Small intestine (tissue), 7 donors: Measurements from ENCODE around the gene DYNLT2. TPM values are rescaled to one million over a fixed set of nuclear protein-coding genes. Genes with fewer than 3 reads are reported as not detected.
A peak's percentile ranks its signal among the peaks of the same experiment; 100 is the strongest.

Source experiments
- DNase-seq, 2 donors: peaks; one replicate each; pipeline versions ENCODE4 v3.0.0 to v3.0.0-alpha.2; 2013
- FAIRE-seq: peaks from 2 replicates; lab custom pipeline; 2012; peaks lifted over from hg19 to GRCh38; lab: Jason Lieb, UNC
- H3K27ac ChIP-seq, 3 donors: one replicate each; pipeline ENCODE4 v1.5.1; 2013; ENCODE audit warnings: low read length in 2 of 3, mild to moderate bottlenecking in 2 of 3, control low read depth in 1 of 3, inconsistent platforms in 1 of 3, low read depth in 1 of 3, moderate library complexity in 1 of 3
- H3K27me3 ChIP-seq, 3 donors: one replicate each; pipeline ENCODE4 v1.6.1; 2013; ENCODE audit warnings: low read length in 3 of 3, inconsistent platforms in 1 of 3; ENCODE audit not compliant: control insufficient read depth in 3 of 3, insufficient read depth in 3 of 3
- H3K36me3 ChIP-seq, 3 donors: one replicate each; pipeline ENCODE4 v1.6.1; 2013; ENCODE audit warnings: low read length in 3 of 3, inconsistent platforms in 1 of 3, low read depth in 1 of 3, mild to moderate bottlenecking in 1 of 3, moderate library complexity in 1 of 3; ENCODE audit not compliant: control insufficient read depth in 3 of 3, insufficient read depth in 2 of 3
- H3K4me1 ChIP-seq, 3 donors: one replicate each; pipeline ENCODE4 v1.6.1; 2013; ENCODE audit warnings: low read length in 2 of 3, inconsistent platforms in 1 of 3, low read depth in 1 of 3, mild to moderate bottlenecking in 1 of 3, moderate library complexity in 1 of 3; ENCODE audit not compliant: control insufficient read depth in 3 of 3, insufficient read depth in 2 of 3
- H3K4me3 ChIP-seq, 3 donors: one replicate each; pipeline ENCODE4 v1.5.1; 2013; ENCODE audit warnings: low read length in 3 of 3, control low read depth in 1 of 3, inconsistent platforms in 1 of 3, low read depth in 1 of 3, mild to moderate bottlenecking in 1 of 3, moderate library complexity in 1 of 3
- H3K9me3 ChIP-seq, 2 donors: one replicate each; pipeline ENCODE4 v1.6.1; 2013; ENCODE audit warnings: low read depth in 1 of 2, low read length in 1 of 2; ENCODE audit not compliant: control insufficient read depth in 2 of 2, insufficient read depth in 1 of 2
- WGBS, 3 donors: extraction: QIAGEN DNeasy Blood & Tissue Kit; methylation state at CpG; one replicate each; pipeline ENCODE4 v1.1.7; 2013; 5-methylcytosine and 5-hydroxymethylcytosine counted together
- polyA plus RNA-seq, 4 donors: library from polyadenylated mRNA; stranded (reverse) in 3 of 4; unstranded in 1 of 4; fragments of 200-250 nt in 3 of 4; fragments of 120-200 nt in 1 of 4; gene quantifications; one replicate each; pipeline versions ENCODE4 v1.2.1 to v1.2.3, GENCODE V29; 2013
- donor health status: healthy with polysubstance abuse.
- donor health status: control.
- donor health status: control.
- donor health status: Bipolar disorder and iron deficiency.
- donor health status: healthy.

The DYNLT2 gene
- polyA plus RNA-seq, 4 donors: 0.89 to 6.2 (median 1.5) TPM

DNA sequence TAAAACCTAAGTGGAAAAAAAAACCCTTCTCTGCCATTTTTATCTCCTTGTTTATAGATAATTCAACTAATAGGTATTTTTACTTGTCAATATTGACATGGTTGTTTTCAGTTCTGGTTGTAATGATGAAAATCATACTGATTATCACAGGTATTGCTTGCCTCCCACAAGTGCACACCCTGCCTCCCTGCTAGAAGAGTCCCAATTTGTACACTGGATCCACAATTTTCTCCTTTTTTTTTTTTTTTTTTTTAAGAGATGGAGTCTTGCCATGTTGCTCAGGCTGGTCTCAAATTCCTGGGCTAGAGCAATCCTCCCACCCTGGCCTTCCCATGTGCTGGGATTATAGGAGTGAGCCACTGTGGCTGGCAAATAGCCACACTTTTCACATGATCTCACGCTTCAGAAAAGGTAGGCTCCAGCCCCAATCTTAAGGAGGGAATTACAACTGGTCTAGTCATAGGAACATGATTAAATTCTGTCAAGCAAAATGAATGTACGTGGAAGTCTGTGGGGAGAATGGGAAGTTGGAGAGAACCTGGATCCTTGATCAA, 12.3 kb downstream of the DYNLT2 start:
- Histone ChIP-seq H3K9me3 (no peaks in the 10 kb centered on the region), H3K36me3 (no peaks in the 10 kb centered on the region), H3K4me1 (no peaks in the 10 kb centered on the region), H3K27ac (no peak overlapping the region), H3K27me3 (no peaks in the 10 kb centered on the region), H3K4me3 (no peak overlapping the region)
- DNase-seq: no peak
- WGBS, 3 donors: 88 to 94% (median 92%) methylated on average over 2 of the region's 2 CpGs
- FAIRE-seq: no peak

DNA sequence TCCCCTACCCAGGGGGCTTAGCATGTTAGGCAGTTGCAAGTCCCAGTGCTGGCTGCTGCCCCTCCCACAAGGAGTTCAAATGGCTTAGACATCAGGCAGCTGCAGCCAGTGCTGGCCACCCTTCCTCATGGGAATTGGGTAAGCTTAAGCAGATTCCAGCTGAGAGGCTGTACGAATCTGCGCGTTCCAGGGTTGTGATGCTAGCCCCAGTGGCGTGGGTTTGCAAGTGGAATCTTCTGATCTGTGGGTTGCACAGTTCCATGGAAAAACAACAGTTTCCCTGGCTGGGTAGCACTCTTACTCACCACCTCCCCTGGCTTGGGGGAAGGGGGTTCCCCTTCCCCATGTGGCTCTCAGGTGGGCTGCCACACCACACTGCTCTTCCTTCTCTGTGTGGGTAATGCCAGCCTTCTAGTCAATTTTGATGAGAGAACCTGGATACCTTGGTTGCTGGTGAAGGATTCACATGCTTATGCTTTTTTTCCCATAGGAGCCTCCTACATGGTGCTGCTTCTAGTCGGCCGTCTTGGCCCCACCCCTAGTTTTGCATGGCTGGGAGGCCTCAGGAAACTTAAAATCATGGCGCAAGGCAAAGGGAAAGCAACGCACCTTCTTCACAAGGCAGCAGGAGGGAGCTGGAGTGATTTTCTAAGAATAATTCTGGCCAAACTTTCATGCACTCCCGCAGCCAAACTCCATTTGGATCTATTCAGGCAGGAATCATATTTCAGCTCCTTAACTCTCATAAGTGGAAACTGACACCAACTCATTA, 13.0 kb downstream of the DYNLT2 start:
- no peak for FAIRE-seq
- H3K9me3 ChIP-seq: no peaks in the 10 kb centered on the region
- no peaks in the 10 kb centered on the region for H3K36me3 ChIP-seq
- DNase-seq: no peak
- H3K4me1 ChIP-seq: no peaks in the 10 kb centered on the region
- no peak overlapping the region for H3K27ac ChIP-seq
- H3K27me3 ChIP-seq: no peaks in the 10 kb centered on the region
- no peak overlapping the region for H3K4me3 ChIP-seq
- WGBS, 3 donors: 70 to 91% (median 80%) methylated on average over 9 of the region's 9 CpGs

DNA sequence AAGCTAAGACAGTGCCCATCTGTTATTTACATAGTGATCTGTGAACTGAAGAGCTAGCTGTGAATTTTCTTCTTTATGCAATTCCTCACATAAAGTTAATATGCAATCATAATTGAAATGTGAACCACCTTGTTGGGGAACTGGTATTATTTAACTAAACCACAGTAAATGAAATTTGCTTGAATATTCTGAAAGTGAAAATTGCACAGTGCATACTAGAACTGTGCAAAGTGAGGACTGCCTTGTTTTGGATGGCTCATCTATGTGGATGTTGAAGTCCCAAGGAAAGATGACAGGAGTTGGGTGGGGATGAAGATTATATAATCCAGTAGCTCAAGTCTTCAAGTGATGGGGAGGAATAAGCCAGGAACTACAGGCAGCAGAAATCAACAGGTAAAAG, 21.4 kb downstream of the DYNLT2 start:
- DNase-seq (no peak), FAIRE-seq (no peak)
- Histone ChIP-seq H3K4me3 (no peak overlapping the region), H3K27ac (no peak overlapping the region), H3K4me1 (peaks cover 0 to 10% (median 0%) of the 10 kb centered on the region in 3 donors), H3K9me3 (no peaks in the 10 kb centered on the region), H3K36me3 (no peaks in the 10 kb centered on the region), H3K27me3 (no peaks in the 10 kb centered on the region)

DNA sequence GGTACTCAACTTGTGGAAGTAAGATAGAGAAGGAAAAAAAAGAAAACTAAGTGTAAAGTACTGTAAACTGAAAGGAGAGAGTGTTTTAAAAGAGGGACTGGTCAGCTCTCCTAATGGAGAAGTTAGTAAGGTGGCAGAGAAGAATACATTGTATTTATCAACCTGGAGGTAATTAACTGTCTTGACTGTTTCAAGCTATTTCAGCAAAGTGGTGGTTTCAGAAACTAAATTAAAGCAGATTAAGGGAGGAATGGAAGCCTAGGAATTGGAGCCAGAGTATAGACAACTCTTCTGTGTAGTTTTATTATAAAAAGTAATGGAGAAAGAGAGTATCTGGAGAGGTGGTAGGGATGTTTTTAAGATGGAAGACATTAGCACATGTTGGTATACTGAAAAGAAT, 24.4 kb downstream of the DYNLT2 start:
- no peaks in the 10 kb centered on the region for H3K36me3 ChIP-seq
- no peak overlapping the region for H3K4me3 ChIP-seq
- H3K27ac ChIP-seq: no peak overlapping the region
- no peaks in the 10 kb centered on the region for H3K27me3 ChIP-seq
- H3K9me3 ChIP-seq: no peaks in the 10 kb centered on the region
- H3K4me1 ChIP-seq: peaks cover 0 to 10% (median 2%) of the 10 kb centered on the region in 3 donors
- no peak for FAIRE-seq
- DNase-seq: no peak

DNA sequence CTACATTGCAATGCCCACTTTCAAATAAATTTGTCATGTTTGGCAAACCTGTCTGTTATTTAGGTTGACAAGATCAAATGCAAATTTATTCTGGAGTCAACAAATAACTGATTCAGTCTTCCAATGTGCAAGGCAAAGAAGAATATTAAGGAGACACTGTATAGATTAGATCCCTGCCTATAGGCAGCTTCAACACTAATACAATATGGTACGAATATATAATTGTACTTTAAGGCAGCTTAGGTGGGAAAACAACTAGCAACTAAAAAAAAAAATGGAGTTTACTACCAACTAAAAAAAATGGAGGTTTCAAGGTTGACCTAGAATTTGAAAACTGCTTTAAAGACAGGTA, 25.3 kb downstream of the DYNLT2 start:
- no peaks in the 10 kb centered on the region for H3K9me3 ChIP-seq
- peak overlapping the region in 1 of 3 donors; percentile 12 for H3K27ac ChIP-seq
- no peaks in the 10 kb centered on the region for H3K27me3 ChIP-seq
- WGBS, 3 donors: 86 to 98% (median 95%) methylated on average over 1 of the region's 1 CpG
- peaks cover 2 to 10% (median 3%) of the 10 kb centered on the region in 3 donors for H3K4me1 ChIP-seq
- no peak for DNase-seq
- H3K36me3 ChIP-seq: no peaks in the 10 kb centered on the region
- FAIRE-seq: no peak
- no peak overlapping the region for H3K4me3 ChIP-seq

DNA sequence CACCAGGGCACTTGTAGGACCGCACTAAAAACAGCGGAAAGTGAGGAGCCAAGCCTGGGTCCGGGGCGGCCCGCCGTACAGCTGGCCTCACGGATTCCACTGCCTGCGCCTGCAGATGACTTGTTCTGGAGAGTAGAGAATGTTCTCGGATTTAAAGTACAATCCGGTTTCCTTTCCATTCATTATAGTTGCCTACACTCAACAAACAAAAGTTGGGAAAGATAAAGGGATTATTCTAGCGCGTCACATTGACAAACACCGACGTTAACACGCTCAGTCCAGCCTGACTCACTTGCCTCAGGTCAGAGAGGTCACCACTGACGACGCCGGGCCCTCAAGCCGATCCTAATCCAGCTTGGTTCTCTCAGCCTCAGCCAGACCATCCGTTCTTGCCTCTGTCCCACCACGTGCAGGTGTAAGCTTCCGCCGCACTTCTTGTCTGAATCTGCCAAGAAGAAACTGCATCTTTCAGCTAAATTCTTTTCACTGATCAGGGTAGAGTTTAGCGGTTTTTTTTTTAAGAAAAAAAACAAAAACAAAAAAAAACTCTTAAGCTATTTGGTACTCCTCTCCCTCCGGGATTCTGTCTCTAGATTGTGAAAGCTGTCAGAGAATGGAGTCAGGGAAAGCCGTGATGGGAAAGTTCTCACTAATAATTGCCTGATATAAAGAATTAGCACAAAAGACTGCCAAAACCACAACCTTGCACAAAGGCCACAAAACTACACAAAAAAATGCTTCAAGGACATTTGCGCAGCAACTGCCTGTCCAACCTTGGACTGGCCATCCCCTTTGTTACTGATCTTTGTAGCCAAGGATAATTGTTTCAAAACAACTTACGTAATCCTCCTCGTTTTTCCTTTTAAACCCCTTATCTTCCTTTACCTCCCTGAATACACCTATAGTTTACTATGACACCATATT, 26.0 kb downstream of the DYNLT2 start:
- Histone ChIP-seq H3K9me3 (no peaks in the 10 kb centered on the region), H3K27ac (peak overlapping the region; percentile 84 to 91 (median 85)), H3K27me3 (no peaks in the 10 kb centered on the region), H3K4me1 (peaks cover 2 to 10% (median 3%) of the 10 kb centered on the region in 3 donors), H3K36me3 (no peaks in the 10 kb centered on the region), H3K4me3 (peak overlapping the region; percentile 62 to 99 (median 90))
- 14 to 26% (median 22%) methylated on average over 29 of the region's 29 CpGs for WGBS, 3 donors
- peak; percentile 50 to 69 for DNase-seq
- FAIRE-seq: no peak

DNA sequence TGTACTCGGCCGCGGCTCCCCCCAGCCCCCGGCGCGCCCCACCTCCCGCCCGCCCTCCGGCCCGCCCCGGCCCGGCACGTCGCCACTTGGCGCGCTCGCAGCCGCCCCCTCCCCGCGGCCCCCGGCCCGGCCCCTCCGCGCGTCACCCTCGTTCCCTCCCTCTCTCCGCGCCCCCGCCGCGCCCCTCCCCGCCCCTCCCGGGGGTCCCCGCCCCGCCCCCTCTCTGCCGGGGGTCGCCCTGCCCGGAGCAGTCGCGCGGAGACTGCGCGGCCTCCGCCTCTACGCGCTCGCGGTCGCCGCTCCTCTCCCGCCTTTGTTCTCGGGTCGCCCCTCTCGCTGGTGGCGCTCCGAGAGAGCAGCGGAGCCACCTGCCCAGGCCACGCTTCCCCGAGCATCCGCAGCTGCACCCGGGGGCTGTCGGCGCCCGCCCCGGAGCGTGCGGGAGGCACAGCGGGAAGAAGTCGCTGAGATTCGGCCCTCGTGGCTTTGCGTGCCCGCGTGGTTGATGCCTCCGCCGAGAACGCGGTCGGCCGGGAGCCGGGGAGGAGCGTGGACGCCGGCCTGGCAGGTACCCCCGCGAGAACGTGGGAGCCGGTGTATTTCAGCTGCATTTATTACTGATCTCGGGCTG, 26.8 kb downstream of the DYNLT2 start, which contains the start of gene PHF10:
TSS of gene PHF10 (minus strand) at position 7 of the 631 bp plus-strand sequence. CDS start 569 bp downstream, outside the sequence.
- 0 to 1% (median 1%) methylated on average over 33 to 89 of the region's 89 CpGs for WGBS, 3 donors
- FAIRE-seq: no peak
- peak within 1 kb of the TSS; percentile 85 to 99 (median 90) for H3K4me3 ChIP-seq

More for the DNA sequence above, 26.8 kb downstream of the DYNLT2 start, which contains the start of gene PHF10:
- Histone ChIP-seq H3K4me1 (peaks cover 2 to 10% (median 3%) of the 10 kb centered on the region in 3 donors), H3K27me3 (no peaks in the 10 kb centered on the region), H3K9me3 (no peaks in the 10 kb centered on the region), H3K27ac (peak within 1 kb of the TSS; percentile 90 to 98 (median 91)), H3K36me3 (no peaks in the 10 kb centered on the region)
- peak; percentile 31 to 84 for DNase-seq
